ENCODE results near the gene KCNMA1.

DNA sequence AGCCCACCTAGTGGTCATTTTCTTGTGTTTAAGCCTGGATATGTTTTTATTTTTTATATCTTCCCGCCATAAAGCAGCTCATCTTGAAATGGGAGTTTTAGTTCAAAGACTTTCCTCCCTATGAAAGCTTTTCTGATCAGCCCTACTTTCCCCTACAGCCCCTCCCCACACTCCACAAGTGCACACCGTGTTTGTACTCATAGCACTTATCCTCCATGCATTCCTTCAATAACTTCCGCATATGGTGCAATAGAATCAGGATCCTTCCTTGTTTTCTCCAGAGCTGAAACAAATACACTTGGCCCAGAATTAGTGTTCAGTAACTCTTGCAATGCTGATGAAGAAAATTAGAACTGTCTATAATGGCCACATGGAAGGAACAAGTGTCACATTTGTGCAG is 235.9 kb downstream of the KCNMA1 start:
- TF ChIP-seq, protein P1, sequence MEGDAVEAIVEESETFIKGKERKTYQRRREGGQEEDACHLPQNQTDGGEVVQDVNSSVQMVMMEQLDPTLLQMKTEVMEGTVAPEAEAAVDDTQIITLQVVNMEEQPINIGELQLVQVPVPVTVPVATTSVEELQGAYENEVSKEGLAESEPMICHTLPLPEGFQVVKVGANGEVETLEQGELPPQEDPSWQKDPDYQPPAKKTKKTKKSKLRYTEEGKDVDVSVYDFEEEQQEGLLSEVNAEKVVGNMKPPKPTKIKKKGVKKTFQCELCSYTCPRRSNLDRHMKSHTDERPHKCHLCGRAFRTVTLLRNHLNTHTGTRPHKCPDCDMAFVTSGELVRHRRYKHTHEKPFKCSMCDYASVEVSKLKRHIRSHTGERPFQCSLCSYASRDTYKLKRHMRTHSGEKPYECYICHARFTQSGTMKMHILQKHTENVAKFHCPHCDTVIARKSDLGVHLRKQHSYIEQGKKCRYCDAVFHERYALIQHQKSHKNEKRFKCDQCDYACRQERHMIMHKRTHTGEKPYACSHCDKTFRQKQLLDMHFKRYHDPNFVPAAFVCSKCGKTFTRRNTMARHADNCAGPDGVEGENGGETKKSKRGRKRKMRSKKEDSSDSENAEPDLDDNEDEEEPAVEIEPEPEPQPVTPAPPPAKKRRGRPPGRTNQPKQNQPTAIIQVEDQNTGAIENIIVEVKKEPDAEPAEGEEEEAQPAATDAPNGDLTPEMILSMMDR (IDR thresholded peaks at IDR 0.05; ENCODE audit: poor library complexity, severe bottlenecking): no peak
- TF ChIP-seq SMC3 (conservative IDR thresholded peaks at IDR 0.05; ENCODE audit: poor library complexity) (no peak), EP300 (conservative IDR thresholded peaks at IDR 0.05; ENCODE audit: poor library complexity, severe bottlenecking) (no peak), TAF1 (IDR thresholded peaks at IDR 0.05; ENCODE audit: low read depth) (no peak), RAD21 (conservative IDR thresholded peaks at IDR 0.05) (no peak), EZH2 (IDR thresholded peaks at IDR 0.05; ENCODE audit: borderline replicate concordance, insufficient read depth, low read length, poor library complexity, severe bottlenecking) (no peak)

All from neural cell (in vitro differentiated cells).